Cardiac fibroblast (primary cell): Measurements from ENCODE around the gene TRAPPC2B.

Experiments used
- DNase-seq, 2 donors: peaks; one replicate each; pipeline versions ENCODE4 v3.0.0 to v3.0.0-alpha.2; 2010; ENCODE audit warnings: low read depth in 2 of 2
- H3K4me3 ChIP-seq, 2 donors: replicated peaks in 1 of 2; 1 replicate in 1 of 2; 2 replicates in 1 of 2; pipeline ENCODE4 v1.5.1; 2011; ENCODE audit warnings: low read depth in 2 of 2, low read length in 2 of 2, mild to moderate bottlenecking in 2 of 2, moderate library complexity in 1 of 2
- CTCF ChIP-seq: IDR thresholded peaks from one replicate; pipeline ENCODE4 v1.5.1; 2011; ENCODE audit warnings: low read depth, mild to moderate bottlenecking, low read length, inconsistent platforms

Gene TRAPPC2B

GRCh38 chr19:57362997-57363687 is at the start of gene TRAPPC2B, which contains the start of gene ZNF547:
Gene TRAPPC2B (plus strand): TSS chr19:57363551. CDS start chr19:57364834, 1,283 bp downstream.
Gene ZNF547 (plus strand): TSS chr19:57363551. CDS start chr19:57368556, 5,005 bp downstream.
- peak within 1 kb of the TSS; percentile 67 to 85 for H3K4me3 ChIP-seq

GRCh38 chr19:57314146-57314545 is 49.2 kb upstream of the TRAPPC2B start:
- TF ChIP-seq CTCF: no peak
- no peak for DNase-seq
- H3K4me3 ChIP-seq: no peak overlapping the region

More at GRCh38 chr19:57362997-57363687, at the start of gene TRAPPC2B, which contains the start of gene ZNF547:
- no peak for TF ChIP-seq CTCF
- peak; percentile 100 for DNase-seq

- peak in 1 of 2 donors; percentile 12 for DNase-seq
- H3K4me3 ChIP-seq: peak overlapping the region; percentile 8 to 16
Measured at GRCh38 chr19:57317503-57317902, 45.8 kb upstream of the TRAPPC2B start.

GRCh38 chr19:57319869-57320179 is 43.5 kb upstream of the TRAPPC2B start:
- peak overlapping the region; percentile 80 to 89 for H3K4me3 ChIP-seq
- TF ChIP-seq CTCF: no peak
- DNase-seq: no peak

More at GRCh38 chr19:57317503-57317902, 45.8 kb upstream of the TRAPPC2B start:
- no peak for TF ChIP-seq CTCF

GRCh38 chr19:57320180-57321084 is 42.9 kb upstream of the TRAPPC2B start, which contains the start of gene ZNF543:
Gene ZNF543 (plus strand): TSS chr19:57320472. CDS start chr19:57320854, 382 bp downstream.
- peak; percentile 97 for DNase-seq
- peak within 1 kb of the TSS; percentile 80 to 89 for H3K4me3 ChIP-seq
- no peak for TF ChIP-seq CTCF

GRCh38 chr19:57321116-57321515 is 42.2 kb upstream of the TRAPPC2B start:
- no peak for DNase-seq
- no peak for TF ChIP-seq CTCF
- peak overlapping the region; percentile 80 to 89 for H3K4me3 ChIP-seq
